HG03175 (cell line): ENCODE results near the gene RNFT2.
A peak's percentile ranks its signal among the peaks of the same experiment; 100 is the strongest.

ENCODE experiments used
- ATAC-seq: cut with Tn5 transposase; IDR thresholded peaks from one replicate; pipeline ENCODE4 v1.9.1; 2021; ENCODE audit warnings: mild to moderate bottlenecking, moderate library complexity; ENCODE audit not compliant: unreplicated experiment

The RNFT2 gene

DNA sequence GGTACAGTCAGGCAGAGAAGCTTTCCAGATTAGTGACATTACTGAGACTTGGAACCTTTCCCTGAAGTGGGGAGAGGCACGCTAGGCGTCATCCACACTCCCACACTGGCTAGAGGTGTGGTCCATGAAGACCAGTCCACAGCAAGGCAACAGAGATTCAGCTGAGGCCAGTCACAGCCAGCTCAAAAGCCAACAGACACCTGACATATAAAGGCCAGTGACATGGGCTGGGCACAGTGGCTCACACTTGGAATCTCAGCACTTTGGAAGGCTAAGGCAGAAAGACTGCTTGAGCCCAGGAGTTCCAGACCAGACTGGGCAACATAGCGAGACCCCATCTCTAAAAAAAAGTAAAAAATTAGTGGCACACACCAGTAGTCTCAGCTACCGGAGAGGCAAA is 132.2 kb downstream of the RNFT2 start:
- ATAC-seq: no peak

GRCh38 chr12:116874324-116874995 is 136.3 kb downstream of the RNFT2 start:
- ATAC-seq: no peak

- ATAC-seq: no peak
These were observed 138.2 kb downstream of the RNFT2 start for GRCh38 chr12:116876151-116876869.

GRCh38 chr12:116878567-116879508 is 140.7 kb downstream of the RNFT2 start:
- ATAC-seq: no peak

- no peak for ATAC-seq
These were observed 141.5 kb downstream of the RNFT2 start for GRCh38 chr12:116879509-116880212.

DNA sequence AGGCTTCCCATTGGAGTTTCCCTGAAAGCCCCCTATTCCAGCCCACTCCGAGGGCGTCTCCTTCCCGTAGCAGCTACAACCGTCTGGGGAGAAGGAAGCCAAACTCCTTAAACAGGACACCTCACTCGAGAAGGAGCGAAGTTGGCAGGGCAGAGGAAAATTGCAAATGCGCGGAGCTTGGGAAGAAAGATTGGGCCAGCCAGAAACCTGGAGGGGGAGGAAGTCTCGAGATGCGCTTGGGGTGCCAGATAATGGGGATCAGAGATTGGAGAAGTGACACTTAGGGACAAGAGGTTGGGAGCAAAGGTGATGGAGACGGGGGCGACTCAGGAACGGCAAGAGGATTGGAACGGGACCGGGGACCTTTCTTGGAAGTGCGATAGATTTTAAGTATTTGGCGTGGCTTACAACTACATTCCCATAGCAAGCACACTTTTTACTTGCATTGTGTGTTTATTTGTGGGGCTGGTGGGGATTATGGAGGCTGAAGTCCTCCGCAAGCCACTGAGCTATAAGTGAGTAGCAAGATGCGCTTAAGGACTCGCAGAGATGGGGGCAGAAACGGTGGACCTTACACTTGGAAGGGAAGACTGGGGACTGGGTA is 142.2 kb downstream of the RNFT2 start:
- ATAC-seq: no peak

DNA sequence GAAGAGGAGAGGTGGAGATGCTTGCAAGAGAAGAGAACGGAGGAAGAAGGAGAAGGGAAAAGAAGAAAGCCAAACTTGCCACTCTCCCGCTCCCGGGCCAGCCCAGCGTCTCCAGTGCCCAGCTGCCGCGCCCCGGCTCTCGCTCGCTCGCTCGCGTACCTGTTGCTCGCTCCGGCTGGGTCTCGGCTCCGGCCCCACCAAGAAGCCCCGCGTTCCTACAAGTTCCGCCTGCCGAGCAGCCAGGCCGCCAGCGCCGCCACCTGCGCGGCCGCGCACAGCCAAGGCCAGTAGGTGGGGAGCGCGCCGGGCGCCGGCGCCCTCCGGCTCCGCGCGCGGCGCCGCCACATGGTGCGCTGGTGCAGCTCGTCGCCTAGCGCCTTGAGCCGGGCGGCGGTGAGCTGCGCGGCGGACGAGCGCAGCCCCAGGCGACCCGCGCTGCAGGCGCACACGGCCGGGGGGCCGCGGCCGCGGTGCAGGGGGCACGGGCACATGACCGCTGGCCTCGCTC is 142.8 kb downstream of the RNFT2 start:
- ATAC-seq: peak; percentile 61

DNA sequence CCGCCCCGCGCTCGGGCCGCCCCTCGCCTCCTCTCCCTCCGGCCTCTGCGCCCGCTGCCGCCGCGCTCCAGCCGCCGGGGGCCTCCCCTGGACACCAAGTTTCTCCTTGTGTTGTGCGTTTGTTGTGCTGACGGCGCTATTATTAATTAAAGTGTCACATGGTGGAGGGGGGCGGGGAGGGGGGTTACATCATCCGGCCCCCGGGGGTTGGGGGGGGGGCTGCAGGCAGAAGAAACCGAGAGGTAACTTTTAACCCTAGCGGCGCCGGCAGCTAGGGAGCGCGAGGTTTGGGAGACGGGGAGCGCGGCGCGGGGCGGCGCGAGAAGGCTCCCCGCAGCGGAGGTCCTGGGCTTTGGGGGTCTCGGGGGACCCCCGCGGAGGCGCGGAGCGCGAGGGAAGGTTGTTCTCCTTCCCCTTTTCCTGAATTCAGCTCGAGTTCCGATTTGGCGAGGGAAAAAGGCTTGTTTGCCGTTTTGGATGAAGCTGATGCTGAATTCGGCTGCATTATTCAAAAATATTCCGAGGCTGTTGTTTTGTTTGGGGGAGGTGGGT is 143.3 kb downstream of the RNFT2 start, which contains the start of gene HRK:
Gene HRK, minus strand, starts transcription at position 117 of the 552 bp plus-strand sequence. CDS start 134 bp downstream, outside the sequence.
- ATAC-seq: peak; percentile 13

DNA sequence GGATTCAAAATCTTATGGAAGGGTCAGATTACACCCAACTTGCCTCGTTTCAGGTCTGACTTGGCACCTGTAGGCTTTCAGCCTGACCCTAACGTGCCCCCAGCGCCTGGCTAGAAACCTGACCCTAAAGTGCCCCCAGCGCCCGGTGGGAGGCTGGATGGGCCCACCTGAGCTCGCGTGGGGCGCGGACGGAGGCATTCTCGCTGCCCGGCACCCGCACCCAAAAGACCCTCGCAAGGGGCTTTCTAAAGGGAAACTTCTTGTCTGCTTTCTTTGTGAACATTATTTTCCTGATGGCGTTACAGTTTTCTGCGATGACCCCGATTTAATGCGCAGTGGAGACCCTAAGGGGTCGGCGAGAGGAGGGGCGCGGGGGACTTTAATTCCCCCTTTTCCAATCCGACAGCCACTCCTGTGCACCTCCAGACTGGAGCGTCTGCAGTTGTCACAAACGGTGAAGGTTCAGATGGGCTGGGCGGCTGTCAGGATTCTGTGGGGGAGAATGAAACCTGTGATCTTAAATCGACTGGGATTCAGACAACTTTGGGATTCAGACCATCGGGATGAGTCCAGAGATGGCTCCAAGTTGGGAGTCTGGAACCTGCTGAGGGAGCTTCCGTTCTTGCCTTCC is 143.9 kb downstream of the RNFT2 start:
- ATAC-seq: no peak

GRCh38 chr12:116882742-116883141 is 144.6 kb downstream of the RNFT2 start:
- no peak for ATAC-seq

GRCh38 chr12:116884871-116885270 is 146.8 kb downstream of the RNFT2 start:
- ATAC-seq: no peak

DNA sequence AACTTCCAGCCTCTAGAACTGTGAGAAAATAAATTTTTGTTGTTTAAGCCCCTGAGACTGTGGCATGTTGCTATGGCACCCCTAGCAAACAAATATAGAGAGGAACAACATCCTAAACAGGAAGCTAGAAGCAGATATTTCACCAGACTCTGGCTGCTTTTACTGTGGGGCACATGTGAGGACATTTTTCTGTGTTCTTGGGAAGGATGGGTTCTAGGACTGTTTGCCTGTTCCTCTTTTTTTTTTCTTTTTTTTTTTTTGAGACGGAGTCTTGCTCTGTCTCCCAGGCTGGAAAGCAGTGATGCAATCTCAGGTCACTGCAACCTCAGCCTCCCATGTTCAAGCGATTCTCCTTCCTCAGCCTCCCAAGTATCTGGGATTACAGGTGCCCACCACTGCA is 147.4 kb downstream of the RNFT2 start:
- ATAC-seq: no peak

DNA sequence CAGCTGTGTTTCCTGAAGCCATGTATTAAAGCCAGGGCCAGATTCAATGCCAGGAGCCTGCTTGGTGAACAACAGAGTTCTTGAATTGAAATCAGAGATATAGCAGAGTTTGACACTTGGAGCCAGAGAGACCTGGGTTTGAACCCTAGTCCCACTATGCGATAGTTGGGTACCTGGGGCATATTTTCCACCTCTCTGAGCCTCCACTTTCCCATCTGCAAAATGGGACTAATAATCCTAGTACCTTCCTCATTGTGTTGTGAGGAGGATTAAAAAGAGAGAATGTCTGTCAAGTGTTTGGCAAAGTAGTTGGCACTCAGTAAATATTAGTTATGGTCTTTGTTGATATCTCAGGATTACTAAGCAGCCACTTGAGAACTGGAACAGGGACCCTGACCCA is 149.1 kb downstream of the RNFT2 start:
- ATAC-seq: no peak

- no peak for ATAC-seq
These were observed 149.8 kb downstream of the RNFT2 start for GRCh38 chr12:116887897-116888296.

DNA sequence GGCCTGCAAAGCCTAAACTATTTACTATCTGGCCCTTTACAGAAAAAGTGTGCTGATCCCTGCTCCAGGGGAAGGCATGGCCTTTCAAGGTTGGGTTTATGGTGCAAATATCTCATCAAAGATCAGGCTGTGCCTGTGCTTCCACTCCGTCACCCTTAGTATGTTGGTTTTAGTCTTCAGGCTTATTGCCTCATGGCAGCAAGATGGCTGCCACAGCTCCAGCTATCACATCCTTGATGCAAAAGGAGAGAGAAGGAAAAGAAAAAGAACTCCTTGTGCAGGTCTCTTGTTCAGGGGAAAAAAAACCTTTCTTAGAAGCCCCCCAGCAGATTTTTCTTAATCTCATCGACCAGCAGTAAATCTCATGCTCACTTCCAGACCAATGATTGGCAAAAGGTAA is 152.2 kb downstream of the RNFT2 start:
- ATAC-seq: no peak

DNA sequence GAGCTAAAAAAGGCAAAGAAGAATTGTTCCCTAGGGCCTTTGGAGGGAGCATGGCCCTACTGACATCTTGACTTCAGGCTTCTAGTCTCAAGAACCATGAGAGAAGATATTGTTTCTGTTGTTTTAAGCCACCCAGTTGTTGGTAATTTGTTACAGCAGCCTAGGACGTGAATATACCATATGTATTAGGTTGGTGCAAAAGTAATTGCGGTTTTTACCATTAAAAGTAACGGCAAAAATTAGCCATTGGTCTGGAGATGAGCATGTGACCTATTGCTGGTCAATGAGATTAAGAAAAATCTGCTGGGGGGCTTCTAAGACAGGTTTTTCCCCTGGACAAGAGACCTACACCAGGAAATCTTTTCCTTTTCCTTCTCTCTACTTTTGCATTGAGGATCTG is 152.9 kb downstream of the RNFT2 start:
- ATAC-seq: no peak

DNA sequence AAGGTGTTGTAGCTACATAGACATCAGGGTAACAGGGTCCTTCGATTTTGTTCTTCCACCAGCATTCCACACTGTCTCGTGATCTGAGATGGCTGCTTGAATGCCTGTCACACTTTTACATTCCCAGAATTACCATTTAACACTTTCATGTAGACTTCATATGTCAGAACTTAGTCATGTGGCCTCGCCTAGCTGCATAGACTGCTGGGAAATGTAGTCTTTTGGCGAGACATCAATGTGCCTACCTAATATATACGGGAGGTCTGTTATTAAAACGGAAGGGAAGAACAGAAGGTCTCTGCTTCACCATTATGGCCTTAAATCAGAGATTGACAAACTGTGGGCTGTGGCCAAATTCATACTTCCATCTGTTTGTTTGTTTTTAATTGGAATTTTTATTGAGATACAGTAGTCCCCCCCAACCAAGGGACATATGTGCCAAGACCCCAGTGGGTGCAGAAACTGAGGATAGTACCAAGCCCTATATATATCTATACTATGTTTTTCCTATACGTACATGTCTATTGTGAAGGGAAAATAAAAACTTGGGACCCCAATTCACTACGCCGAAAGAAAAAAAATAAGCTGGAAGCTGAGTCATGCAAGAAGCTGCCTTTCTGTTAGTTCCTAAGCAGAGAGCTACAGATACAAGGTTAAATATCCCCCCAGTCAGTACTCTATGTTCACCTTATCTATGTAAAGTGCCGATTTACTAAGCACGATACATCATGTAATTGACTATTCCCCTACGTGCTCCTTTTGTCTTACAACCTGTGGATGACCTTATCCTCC is 154.4 kb downstream of the RNFT2 start:
- no peak for ATAC-seq

DNA sequence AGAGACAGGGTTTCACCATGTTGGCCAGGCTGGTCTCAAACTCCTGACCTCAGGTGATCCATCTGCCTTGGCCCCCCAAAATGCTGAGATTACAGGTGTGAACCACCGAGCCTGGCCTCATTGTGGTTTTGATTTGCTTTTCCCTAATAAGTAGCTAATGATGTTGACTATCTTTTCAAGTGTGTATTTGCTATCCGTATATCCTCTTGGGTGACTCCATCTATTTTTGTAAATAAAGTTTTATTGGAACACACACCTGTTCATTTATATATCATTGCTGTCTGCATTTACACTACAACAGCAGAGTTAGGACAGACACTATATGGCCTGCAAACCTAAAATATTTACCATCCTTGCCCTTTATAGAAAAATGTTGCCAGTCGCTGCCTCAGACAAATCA is 156.8 kb downstream of the RNFT2 start:
- no peak for ATAC-seq
